GM12891 (cell line): ENCODE measurements around the gene FILIP1L.

Source experiments
- PAX5 ChIP-seq: IDR thresholded peaks from 2 replicates; pipeline ENCODE4 v1.6.1; 2011; ENCODE audit warnings: low read length, moderate library complexity, mild to moderate bottlenecking; ENCODE audit not compliant: insufficient read depth, severe bottlenecking
- POLR2A ChIP-seq: IDR thresholded peaks from 2 replicates; pipeline ENCODE4 v1.6.1; 2011; ENCODE audit warnings: low read depth, low read length, control low read depth
- POLR2AphosphoS5 ChIP-seq: IDR thresholded peaks from 2 replicates; pipeline ENCODE4 v1.6.1; 2011; ENCODE audit warnings: low read depth, low read length, control low read depth
- POU2F2 ChIP-seq: IDR thresholded peaks from 2 replicates; pipeline ENCODE4 v1.6.1; 2011; ENCODE audit warnings: low read depth, mild to moderate bottlenecking, control low read depth, low read length, moderate library complexity
- SPI1 ChIP-seq: IDR thresholded peaks from 2 replicates; pipeline ENCODE4 v1.6.1; 2011; ENCODE audit warnings: low read depth, low read length, control low read depth
- TAF1 ChIP-seq: IDR thresholded peaks from 2 replicates; pipeline ENCODE4 v1.6.1; 2011; ENCODE audit warnings: low read depth, low read length, control low read depth

DNA sequence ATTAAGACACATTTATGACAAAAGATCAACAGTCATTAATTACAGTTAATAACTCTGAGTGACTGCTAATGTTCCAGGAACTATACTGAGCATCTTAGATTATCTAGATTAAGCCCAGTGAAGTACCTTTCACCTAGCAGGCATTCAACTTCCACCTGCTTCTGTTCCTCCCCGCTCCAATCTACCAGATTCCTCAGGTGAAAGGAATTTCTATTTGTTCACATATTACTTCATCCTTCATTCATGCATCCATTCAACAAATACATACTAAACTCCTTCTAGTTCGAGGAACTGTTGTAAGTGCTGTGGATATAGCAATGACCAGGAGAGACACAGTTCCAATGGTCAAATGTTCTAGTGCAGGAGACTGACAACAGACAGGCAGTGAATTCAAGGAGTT is 139.3 kb downstream of the FILIP1L start:
- TF ChIP-seq POLR2A = no peak
- no peak for TF ChIP-seq POLR2AphosphoS5
- no peak for TF ChIP-seq TAF1
- TF ChIP-seq SPI1 = no peak
- TF ChIP-seq PAX5 = no peak
- TF ChIP-seq POU2F2 = no peak
